ENCODE data around the gene GALNS.

Gene GALNS

DNA sequence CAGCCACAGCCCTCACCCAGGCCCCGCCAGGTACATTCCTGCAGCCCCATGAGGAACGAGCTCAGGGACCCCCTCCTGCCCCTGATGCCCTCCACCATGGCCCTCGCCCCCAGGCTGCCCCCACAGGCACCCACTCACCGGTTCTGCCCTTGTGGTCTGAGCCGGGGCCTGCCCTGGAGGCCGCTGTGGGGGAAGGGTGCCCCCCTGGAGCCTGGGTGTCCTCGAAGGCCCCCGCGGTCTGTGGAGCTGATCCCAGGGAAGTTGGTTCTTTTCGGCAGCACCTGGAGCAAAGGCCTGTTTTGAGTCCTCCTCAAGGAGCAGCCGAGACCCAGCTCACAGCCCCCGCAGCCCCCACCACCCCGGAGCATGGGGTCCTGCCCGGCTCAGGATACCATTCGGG is 7.4 kb upstream of the GALNS start:
- H3K4me3 ChIP-seq (ENCODE audit: low read length, poor library complexity, severe bottlenecking): no peak overlapping the region
- no peaks in the 10 kb centered on the region for H3K79me2 ChIP-seq (ENCODE audit: insufficient read depth, low read length)
- H2AFZ ChIP-seq (ENCODE audit: low read length): no peak overlapping the region
- H3K27me3 ChIP-seq (ENCODE audit: insufficient read depth, low read length, poor library complexity, severe bottlenecking): no peaks in the 10 kb centered on the region
- no peaks in the 10 kb centered on the region for H3K4me1 ChIP-seq (ENCODE audit: insufficient read depth, low read length, poor library complexity, severe bottlenecking)
- no peak overlapping the region for H3K9ac ChIP-seq (ENCODE audit: low read depth, low read length, poor library complexity, severe bottlenecking)
- no peaks in the 10 kb centered on the region for H3K9me2 ChIP-seq (replicated peaks; ENCODE audit: low read depth, low read length)
- no peak for TF ChIP-seq EZH2phosphoT487 (IDR thresholded peaks at IDR 0.05; ENCODE audit: borderline replicate concordance)
- TF ChIP-seq, protein P1, sequence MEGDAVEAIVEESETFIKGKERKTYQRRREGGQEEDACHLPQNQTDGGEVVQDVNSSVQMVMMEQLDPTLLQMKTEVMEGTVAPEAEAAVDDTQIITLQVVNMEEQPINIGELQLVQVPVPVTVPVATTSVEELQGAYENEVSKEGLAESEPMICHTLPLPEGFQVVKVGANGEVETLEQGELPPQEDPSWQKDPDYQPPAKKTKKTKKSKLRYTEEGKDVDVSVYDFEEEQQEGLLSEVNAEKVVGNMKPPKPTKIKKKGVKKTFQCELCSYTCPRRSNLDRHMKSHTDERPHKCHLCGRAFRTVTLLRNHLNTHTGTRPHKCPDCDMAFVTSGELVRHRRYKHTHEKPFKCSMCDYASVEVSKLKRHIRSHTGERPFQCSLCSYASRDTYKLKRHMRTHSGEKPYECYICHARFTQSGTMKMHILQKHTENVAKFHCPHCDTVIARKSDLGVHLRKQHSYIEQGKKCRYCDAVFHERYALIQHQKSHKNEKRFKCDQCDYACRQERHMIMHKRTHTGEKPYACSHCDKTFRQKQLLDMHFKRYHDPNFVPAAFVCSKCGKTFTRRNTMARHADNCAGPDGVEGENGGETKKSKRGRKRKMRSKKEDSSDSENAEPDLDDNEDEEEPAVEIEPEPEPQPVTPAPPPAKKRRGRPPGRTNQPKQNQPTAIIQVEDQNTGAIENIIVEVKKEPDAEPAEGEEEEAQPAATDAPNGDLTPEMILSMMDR (conservative IDR thresholded peaks at IDR 0.05; ENCODE audit: low read length): no peak
- no peaks in the 10 kb centered on the region for H4K20me1 ChIP-seq (ENCODE audit: insufficient read depth, low read length, poor library complexity, severe bottlenecking)
- no peaks in the 10 kb centered on the region for H3K9me3 ChIP-seq (ENCODE audit: insufficient read depth, low read depth, low read length)
- no peaks in the 10 kb centered on the region for H3F3A ChIP-seq (ENCODE audit: low read depth)
- H3K4me2 ChIP-seq (ENCODE audit: low read depth, low read length, poor library complexity, severe bottlenecking): no peak overlapping the region
- H3K36me3 ChIP-seq (ENCODE audit: insufficient read depth, low read length): no peaks in the 10 kb centered on the region

DNA sequence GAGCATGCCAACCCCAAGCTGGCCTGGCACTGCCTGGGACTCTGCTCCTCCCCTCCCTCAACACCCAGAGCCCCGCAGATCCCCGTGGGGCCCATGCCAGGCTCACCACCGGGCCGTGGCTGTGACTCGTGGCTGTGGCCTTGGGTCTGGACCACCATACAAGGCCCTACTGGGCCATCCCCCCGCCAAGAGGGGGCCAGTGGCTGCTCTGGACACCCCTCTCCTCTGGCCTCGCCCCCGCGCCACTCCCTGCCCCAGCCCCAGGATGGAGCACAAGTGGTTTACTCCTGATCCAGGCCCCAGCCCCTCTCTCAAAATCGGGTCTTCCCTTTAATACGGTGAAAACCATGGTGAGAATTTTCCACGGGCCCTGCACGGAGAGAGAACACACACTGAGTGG is 6.7 kb upstream of the GALNS start:
- no peaks in the 10 kb centered on the region for H3F3A ChIP-seq (ENCODE audit: low read depth)

DNA sequence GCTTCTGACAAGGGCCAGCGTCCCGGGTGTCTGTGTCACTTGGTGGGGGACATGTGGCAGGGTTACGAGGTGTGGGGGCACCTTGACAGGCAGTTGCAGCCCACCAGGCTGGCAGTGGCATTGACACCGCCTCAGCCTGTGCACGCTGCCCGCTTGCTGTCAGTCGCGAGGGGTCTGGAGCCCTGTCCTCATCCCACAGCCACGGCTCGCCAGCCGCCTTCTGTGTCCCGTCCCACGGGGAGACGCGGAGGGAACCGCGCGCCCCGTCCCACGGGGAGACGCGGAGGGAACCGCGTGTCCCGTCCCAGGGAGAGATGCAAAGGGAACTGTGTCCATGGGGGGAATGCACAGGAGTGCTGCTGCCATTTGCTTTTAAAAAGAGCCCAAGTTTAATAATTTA is 6.2 kb upstream of the GALNS start:
- Histone ChIP-seq H3K27me3 (ENCODE audit: insufficient read depth, low read length, poor library complexity, severe bottlenecking) (no peaks in the 10 kb centered on the region), H3K4me1 (ENCODE audit: insufficient read depth, low read length, poor library complexity, severe bottlenecking) (no peaks in the 10 kb centered on the region), H3K4me2 (ENCODE audit: low read depth, low read length, poor library complexity, severe bottlenecking) (no peak overlapping the region), H3K9me3 (ENCODE audit: insufficient read depth, low read depth, low read length) (no peaks in the 10 kb centered on the region), H3K9ac (ENCODE audit: low read depth, low read length, poor library complexity, severe bottlenecking) (no peak overlapping the region), H3K79me2 (ENCODE audit: insufficient read depth, low read length) (no peaks in the 10 kb centered on the region), H4K20me1 (ENCODE audit: insufficient read depth, low read length, poor library complexity, severe bottlenecking) (no peaks in the 10 kb centered on the region), H3F3A (ENCODE audit: low read depth) (no peaks in the 10 kb centered on the region), H3K4me3 (ENCODE audit: low read length, poor library complexity, severe bottlenecking) (no peak overlapping the region), H2AFZ (ENCODE audit: low read length) (no peak overlapping the region), H3K36me3 (ENCODE audit: insufficient read depth, low read length) (no peaks in the 10 kb centered on the region), H3K9me2 (replicated peaks; ENCODE audit: low read depth, low read length) (no peaks in the 10 kb centered on the region)
- no peak for TF ChIP-seq EZH2phosphoT487 (IDR thresholded peaks at IDR 0.05; ENCODE audit: borderline replicate concordance)
- TF ChIP-seq, protein P1 (conservative IDR thresholded peaks at IDR 0.05; ENCODE audit: low read length): no peak

More for the DNA sequence above, 6.7 kb upstream of the GALNS start:
- Histone ChIP-seq H3K4me1 (ENCODE audit: insufficient read depth, low read length, poor library complexity, severe bottlenecking) (no peaks in the 10 kb centered on the region), H3K27me3 (ENCODE audit: insufficient read depth, low read length, poor library complexity, severe bottlenecking) (no peaks in the 10 kb centered on the region), H3K4me3 (ENCODE audit: low read length, poor library complexity, severe bottlenecking) (no peak overlapping the region), H3K79me2 (ENCODE audit: insufficient read depth, low read length) (no peaks in the 10 kb centered on the region), H3K9me3 (ENCODE audit: insufficient read depth, low read depth, low read length) (no peaks in the 10 kb centered on the region), H3K4me2 (ENCODE audit: low read depth, low read length, poor library complexity, severe bottlenecking) (no peak overlapping the region), H2AFZ (ENCODE audit: low read length) (no peak overlapping the region), H4K20me1 (ENCODE audit: insufficient read depth, low read length, poor library complexity, severe bottlenecking) (no peaks in the 10 kb centered on the region), H3K9ac (ENCODE audit: low read depth, low read length, poor library complexity, severe bottlenecking) (no peak overlapping the region), H3K9me2 (replicated peaks; ENCODE audit: low read depth, low read length) (no peaks in the 10 kb centered on the region), H3K36me3 (ENCODE audit: insufficient read depth, low read length) (no peaks in the 10 kb centered on the region)
- TF ChIP-seq, protein P1 (conservative IDR thresholded peaks at IDR 0.05; ENCODE audit: low read length): no peak
- no peak for TF ChIP-seq EZH2phosphoT487 (IDR thresholded peaks at IDR 0.05; ENCODE audit: borderline replicate concordance)

Data from Loucy (cell line).